ENCODE measurements around the gene EIF4EBP3.

EIF4EBP3 gene

DNA sequence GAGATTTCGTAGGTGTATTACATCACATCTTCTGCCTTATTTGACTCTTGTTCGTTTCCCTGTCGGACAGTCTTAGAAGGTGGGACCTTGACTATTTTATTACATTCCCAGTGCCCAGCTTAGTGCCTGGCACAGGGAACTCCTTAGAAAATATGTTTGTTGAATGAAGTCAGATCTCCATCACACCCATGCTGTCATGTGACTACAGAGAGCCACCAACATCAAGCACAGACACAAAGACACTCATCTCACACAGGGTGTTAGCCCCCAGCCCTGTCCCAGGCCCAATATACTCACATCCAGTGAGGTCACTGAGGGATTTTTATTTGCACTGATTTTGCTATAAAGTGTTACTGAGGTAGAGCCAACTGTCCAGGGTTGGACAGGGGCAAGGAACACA is 10.5 kb downstream of the EIF4EBP3 start:
- no peak for TF ChIP-seq TAF1 (IDR thresholded peaks at IDR 0.05; ENCODE audit: borderline replicate concordance, insufficient read depth, low read length)
- TF ChIP-seq, protein P1, sequence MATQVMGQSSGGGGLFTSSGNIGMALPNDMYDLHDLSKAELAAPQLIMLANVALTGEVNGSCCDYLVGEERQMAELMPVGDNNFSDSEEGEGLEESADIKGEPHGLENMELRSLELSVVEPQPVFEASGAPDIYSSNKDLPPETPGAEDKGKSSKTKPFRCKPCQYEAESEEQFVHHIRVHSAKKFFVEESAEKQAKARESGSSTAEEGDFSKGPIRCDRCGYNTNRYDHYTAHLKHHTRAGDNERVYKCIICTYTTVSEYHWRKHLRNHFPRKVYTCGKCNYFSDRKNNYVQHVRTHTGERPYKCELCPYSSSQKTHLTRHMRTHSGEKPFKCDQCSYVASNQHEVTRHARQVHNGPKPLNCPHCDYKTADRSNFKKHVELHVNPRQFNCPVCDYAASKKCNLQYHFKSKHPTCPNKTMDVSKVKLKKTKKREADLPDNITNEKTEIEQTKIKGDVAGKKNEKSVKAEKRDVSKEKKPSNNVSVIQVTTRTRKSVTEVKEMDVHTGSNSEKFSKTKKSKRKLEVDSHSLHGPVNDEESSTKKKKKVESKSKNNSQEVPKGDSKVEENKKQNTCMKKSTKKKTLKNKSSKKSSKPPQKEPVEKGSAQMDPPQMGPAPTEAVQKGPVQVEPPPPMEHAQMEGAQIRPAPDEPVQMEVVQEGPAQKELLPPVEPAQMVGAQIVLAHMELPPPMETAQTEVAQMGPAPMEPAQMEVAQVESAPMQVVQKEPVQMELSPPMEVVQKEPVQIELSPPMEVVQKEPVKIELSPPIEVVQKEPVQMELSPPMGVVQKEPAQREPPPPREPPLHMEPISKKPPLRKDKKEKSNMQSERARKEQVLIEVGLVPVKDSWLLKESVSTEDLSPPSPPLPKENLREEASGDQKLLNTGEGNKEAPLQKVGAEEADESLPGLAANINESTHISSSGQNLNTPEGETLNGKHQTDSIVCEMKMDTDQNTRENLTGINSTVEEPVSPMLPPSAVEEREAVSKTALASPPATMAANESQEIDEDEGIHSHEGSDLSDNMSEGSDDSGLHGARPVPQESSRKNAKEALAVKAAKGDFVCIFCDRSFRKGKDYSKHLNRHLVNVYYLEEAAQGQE (IDR thresholded peaks at IDR 0.05; ENCODE audit: insufficient read depth in 1 of 2, low read depth in 2 of 2, low read length in 2 of 2): no peak
- no peak for TF ChIP-seq SIN3A (IDR thresholded peaks at IDR 0.05; ENCODE audit: borderline replicate concordance, insufficient read depth, low read length)
- no peak for TF ChIP-seq FOXP2 (optimal IDR thresholded peaks at IDR 0.05; ENCODE audit: borderline replicate concordance, extremely low read depth, extremely low read length, insufficient read depth)
- no peak for TF ChIP-seq POLR2AphosphoS5 (IDR thresholded peaks at IDR 0.05; ENCODE audit: low read depth, low read length)

DNA sequence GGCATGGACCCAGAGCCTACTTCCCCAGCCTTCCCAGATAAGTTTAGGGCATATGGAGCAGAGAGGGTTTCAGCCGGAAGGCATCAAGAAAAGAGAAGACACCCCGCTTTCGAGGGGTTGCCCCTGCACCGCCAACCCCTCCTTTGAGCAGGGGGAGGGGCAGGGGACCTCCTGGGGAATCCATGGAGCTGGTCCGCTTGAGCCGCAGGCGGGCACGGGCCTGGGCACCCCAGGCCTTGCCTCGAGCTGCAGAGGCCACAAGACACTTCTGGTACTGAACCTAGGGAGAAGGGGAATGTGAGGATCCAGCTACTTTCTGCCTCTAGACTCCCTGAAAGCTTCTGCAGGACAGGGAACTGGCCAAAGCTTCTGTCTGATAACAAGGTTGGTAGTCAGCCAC is 11.1 kb downstream of the EIF4EBP3 start:
- TF ChIP-seq, protein P1 (IDR thresholded peaks at IDR 0.05; ENCODE audit: insufficient read depth in 1 of 2, low read depth in 2 of 2, low read length in 2 of 2): no peak
- TF ChIP-seq POLR2AphosphoS5 (IDR thresholded peaks at IDR 0.05; ENCODE audit: low read depth, low read length) (no peak), SIN3A (IDR thresholded peaks at IDR 0.05; ENCODE audit: borderline replicate concordance, insufficient read depth, low read length) (no peak), TAF1 (IDR thresholded peaks at IDR 0.05; ENCODE audit: borderline replicate concordance, insufficient read depth, low read length) (no peak), FOXP2 (optimal IDR thresholded peaks at IDR 0.05; ENCODE audit: borderline replicate concordance, extremely low read depth, extremely low read length, insufficient read depth) (no peak)

DNA sequence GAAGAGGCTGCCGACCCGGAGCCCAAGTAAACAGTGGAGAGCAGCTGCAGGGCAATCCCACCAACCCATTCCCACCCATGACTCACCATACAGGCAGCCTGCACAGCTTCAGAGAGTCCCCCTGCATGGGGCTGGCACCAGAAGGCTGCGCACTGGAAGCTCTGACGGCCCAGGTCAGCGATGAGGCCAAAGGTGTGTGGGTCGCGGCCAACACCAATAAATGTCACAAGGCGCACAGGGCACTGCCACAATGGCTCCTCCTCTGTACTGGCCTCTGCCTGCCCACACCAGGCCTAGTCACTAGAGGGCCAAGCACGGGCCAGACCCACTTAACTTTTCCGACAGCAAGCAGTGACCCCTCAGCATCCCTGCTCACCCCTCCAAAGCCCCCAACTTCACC is 12.8 kb downstream of the EIF4EBP3 start:
- TF ChIP-seq POLR2AphosphoS5 (IDR thresholded peaks at IDR 0.05; ENCODE audit: low read depth, low read length) (no peak), TAF1 (IDR thresholded peaks at IDR 0.05; ENCODE audit: borderline replicate concordance, insufficient read depth, low read length) (no peak), FOXP2 (optimal IDR thresholded peaks at IDR 0.05; ENCODE audit: borderline replicate concordance, extremely low read depth, extremely low read length, insufficient read depth) (no peak), SIN3A (IDR thresholded peaks at IDR 0.05; ENCODE audit: borderline replicate concordance, insufficient read depth, low read length) (no peak)
- TF ChIP-seq, protein P1 (IDR thresholded peaks at IDR 0.05; ENCODE audit: insufficient read depth in 1 of 2, low read depth in 2 of 2, low read length in 2 of 2): no peak

DNA sequence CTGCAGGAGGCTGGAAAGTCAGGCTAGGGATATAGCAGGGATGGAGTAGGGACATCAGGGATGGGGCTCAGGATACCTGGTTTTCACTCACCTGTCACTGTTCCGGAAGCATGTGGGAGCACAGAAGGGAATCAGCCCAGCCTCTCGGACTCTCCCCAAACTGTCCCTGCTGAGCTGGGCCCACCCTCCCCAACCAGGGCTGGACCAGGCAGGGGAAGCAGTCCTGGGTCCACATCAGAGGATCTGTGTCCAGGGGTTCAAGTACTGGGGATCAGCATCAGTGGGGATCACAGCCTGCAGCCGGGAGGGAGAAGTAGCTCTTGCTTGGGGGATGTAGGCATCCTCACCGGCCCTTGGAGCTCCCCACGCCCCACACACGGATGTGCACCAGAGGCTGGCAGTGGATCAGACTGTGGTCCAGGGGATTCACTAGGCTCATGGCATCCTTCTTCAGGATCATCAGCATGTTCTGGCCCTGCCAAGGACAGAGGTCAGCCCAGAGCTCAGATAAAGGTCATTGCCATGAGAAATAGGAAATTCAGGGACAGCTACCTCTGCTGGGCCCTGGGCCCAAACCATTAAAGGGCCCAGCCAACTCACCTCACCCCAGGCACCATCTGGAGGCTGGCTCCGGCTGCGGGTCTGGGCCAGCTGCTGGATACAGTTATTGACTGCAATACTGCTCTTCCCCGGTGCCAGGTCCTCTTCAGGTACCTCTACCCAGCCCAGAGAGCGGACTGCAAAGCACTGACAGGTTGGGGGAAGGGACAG is 14.5 kb downstream of the EIF4EBP3 start:
- TF ChIP-seq FOXP2 (optimal IDR thresholded peaks at IDR 0.05; ENCODE audit: borderline replicate concordance, extremely low read depth, extremely low read length, insufficient read depth): no peak
- no peak for TF ChIP-seq TAF1 (IDR thresholded peaks at IDR 0.05; ENCODE audit: borderline replicate concordance, insufficient read depth, low read length)
- TF ChIP-seq, protein P1 (IDR thresholded peaks at IDR 0.05; ENCODE audit: insufficient read depth in 1 of 2, low read depth in 2 of 2, low read length in 2 of 2): no peak
- TF ChIP-seq SIN3A (IDR thresholded peaks at IDR 0.05; ENCODE audit: borderline replicate concordance, insufficient read depth, low read length): no peak
- TF ChIP-seq POLR2AphosphoS5 (IDR thresholded peaks at IDR 0.05; ENCODE audit: low read depth, low read length): no peak

Measured in PFSK-1 (cell line).